ENCODE results near the gene CEND1.
A peak's percentile ranks its signal among the peaks of the same experiment; 100 is the strongest.

Gene CEND1

GRCh38 chr11:788009-788640 is 1.8 kb downstream of the CEND1 start:
- H3K27me3 ChIP-seq (replicated peaks), result no peaks in the 10 kb centered on the region
- H3K27ac ChIP-seq, result no peak overlapping the region
- TF ChIP-seq, protein P1, sequence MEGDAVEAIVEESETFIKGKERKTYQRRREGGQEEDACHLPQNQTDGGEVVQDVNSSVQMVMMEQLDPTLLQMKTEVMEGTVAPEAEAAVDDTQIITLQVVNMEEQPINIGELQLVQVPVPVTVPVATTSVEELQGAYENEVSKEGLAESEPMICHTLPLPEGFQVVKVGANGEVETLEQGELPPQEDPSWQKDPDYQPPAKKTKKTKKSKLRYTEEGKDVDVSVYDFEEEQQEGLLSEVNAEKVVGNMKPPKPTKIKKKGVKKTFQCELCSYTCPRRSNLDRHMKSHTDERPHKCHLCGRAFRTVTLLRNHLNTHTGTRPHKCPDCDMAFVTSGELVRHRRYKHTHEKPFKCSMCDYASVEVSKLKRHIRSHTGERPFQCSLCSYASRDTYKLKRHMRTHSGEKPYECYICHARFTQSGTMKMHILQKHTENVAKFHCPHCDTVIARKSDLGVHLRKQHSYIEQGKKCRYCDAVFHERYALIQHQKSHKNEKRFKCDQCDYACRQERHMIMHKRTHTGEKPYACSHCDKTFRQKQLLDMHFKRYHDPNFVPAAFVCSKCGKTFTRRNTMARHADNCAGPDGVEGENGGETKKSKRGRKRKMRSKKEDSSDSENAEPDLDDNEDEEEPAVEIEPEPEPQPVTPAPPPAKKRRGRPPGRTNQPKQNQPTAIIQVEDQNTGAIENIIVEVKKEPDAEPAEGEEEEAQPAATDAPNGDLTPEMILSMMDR (IDR thresholded peaks at IDR 0.05; ENCODE audit: low read depth, low read length, missing control alignments), result peak; percentile 32
- H3K4me3 ChIP-seq (ENCODE audit: low read depth, low read length), result no peak overlapping the region
- in situ Hi-C loops (cut with HindIII; ENCODE audit: low pct_ligation_motif_present, low sequenced_read_pairs), result no loop called here
- peaks cover 10% of the 10 kb centered on the region for H3K36me3 ChIP-seq (replicated peaks)
- no peak for DNase-seq

GRCh38 chr11:787084-787675 is 2.7 kb downstream of the CEND1 start:
- peaks cover 6% of the 10 kb centered on the region for H3K36me3 ChIP-seq (replicated peaks)
- no peak overlapping the region for H3K4me3 ChIP-seq (ENCODE audit: low read depth, low read length)
- no peak for DNase-seq
- H3K27ac ChIP-seq, result no peak overlapping the region
- H3K27me3 ChIP-seq (replicated peaks), result no peaks in the 10 kb centered on the region
- TF ChIP-seq, protein P1 (IDR thresholded peaks at IDR 0.05; ENCODE audit: low read depth, low read length, missing control alignments), result no peak
- in situ Hi-C loops (cut with HindIII; ENCODE audit: low pct_ligation_motif_present, low sequenced_read_pairs), result no loop called here

GRCh38 chr11:786235-787083 is 3.4 kb downstream of the CEND1 start:
- H3K27ac ChIP-seq, result no peak overlapping the region
- no peaks in the 10 kb centered on the region for H3K36me3 ChIP-seq (replicated peaks)
- no peak overlapping the region for H3K4me3 ChIP-seq (ENCODE audit: low read depth, low read length)
- in situ Hi-C loops (cut with HindIII; ENCODE audit: low pct_ligation_motif_present, low sequenced_read_pairs), result no loop called here
- H3K27me3 ChIP-seq (replicated peaks), result no peaks in the 10 kb centered on the region
- TF ChIP-seq, protein P1 (IDR thresholded peaks at IDR 0.05; ENCODE audit: low read depth, low read length, missing control alignments), result no peak
- DNase-seq, result no peak

GRCh38 chr11:783581-784015 is 6.3 kb downstream of the CEND1 start:
- H3K36me3 ChIP-seq (replicated peaks), result no peaks in the 10 kb centered on the region
- H3K27me3 ChIP-seq (replicated peaks), result no peaks in the 10 kb centered on the region
- peak; percentile 62 for DNase-seq
- no peak overlapping the region for H3K4me3 ChIP-seq (ENCODE audit: low read depth, low read length)
- in situ Hi-C loops (cut with HindIII; ENCODE audit: low pct_ligation_motif_present, low sequenced_read_pairs), result no loop called here
- H3K27ac ChIP-seq, result no peak overlapping the region
- TF ChIP-seq, protein P1 (IDR thresholded peaks at IDR 0.05; ENCODE audit: low read depth, low read length, missing control alignments), result peak; percentile 91

GRCh38 chr11:782264-783174 is 7.4 kb downstream of the CEND1 start:
- no peaks in the 10 kb centered on the region for H3K36me3 ChIP-seq (replicated peaks)
- no peak overlapping the region for H3K4me3 ChIP-seq (ENCODE audit: low read depth, low read length)
- in situ Hi-C loops (cut with HindIII; ENCODE audit: low pct_ligation_motif_present, low sequenced_read_pairs), result no loop called here
- H3K27me3 ChIP-seq (replicated peaks), result no peaks in the 10 kb centered on the region
- TF ChIP-seq, protein P1 (IDR thresholded peaks at IDR 0.05; ENCODE audit: low read depth, low read length, missing control alignments), result no peak
- H3K27ac ChIP-seq, result no peak overlapping the region
- DNase-seq, result no peak

Data from brain microvascular endothelial cell (primary cell).